ENCODE measurements around the gene PROS1.

DNA sequence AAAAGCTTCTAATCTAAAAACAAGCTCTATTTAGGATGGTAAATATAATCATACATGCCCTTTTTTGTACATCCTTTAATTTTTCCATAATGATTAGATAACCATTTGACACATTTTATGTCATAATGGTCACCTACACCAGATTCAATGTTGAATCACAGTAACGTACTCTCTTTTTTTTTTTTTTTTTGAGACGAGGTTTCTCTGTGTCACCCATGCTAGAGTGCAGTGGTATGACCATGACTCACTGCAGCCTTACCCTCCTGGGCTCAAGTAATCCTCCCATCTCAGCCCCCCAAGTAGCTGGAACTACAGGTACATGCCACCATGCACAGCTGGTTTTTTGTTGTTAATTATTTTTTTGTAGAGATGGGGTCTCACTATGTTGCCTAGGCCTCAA lies 49.2 kb downstream of the PROS1 start:
- TF ChIP-seq GATA3 (IDR thresholded peaks at IDR 0.05; ENCODE audit: low read depth, low read length) (no peak), GATA2 (IDR thresholded peaks at IDR 0.05; ENCODE audit: low read depth, low read length) (no peak)
